GM15510 (cell line): Measurements from ENCODE around the gene ZNF511.

Experiments
- POLR2A ChIP-seq: IDR thresholded peaks from 3 replicates; pipeline ENCODE4 v1.6.1; 2011; ENCODE audit warnings: borderline replicate concordance; ENCODE audit not compliant: insufficient read length; ENCODE audit errors: extremely low read depth

Gene ZNF511

GRCh38 chr10:133313192-133313591 lies 4.5 kb downstream of the ZNF511 start:
- TF ChIP-seq POLR2A, result no peak

GRCh38 chr10:133314911-133315310 lies 6.2 kb downstream of the ZNF511 start:
- no peak for TF ChIP-seq POLR2A

- TF ChIP-seq POLR2A, result no peak
Measured at GRCh38 chr10:133315847-133316246, 7.1 kb downstream of the ZNF511 start.

- TF ChIP-seq POLR2A, result no peak
Measured at GRCh38 chr10:133316266-133316665, 7.6 kb downstream of the ZNF511 start.

GRCh38 chr10:133316732-133317131 lies 8.0 kb downstream of the ZNF511 start:
- no peak for TF ChIP-seq POLR2A

GRCh38 chr10:133318494-133319127 lies 9.9 kb downstream of the ZNF511 start:
- TF ChIP-seq POLR2A, result no peak

GRCh38 chr10:133324198-133324792 lies 15.6 kb downstream of the ZNF511 start:
- no peak for TF ChIP-seq POLR2A

GRCh38 chr10:133324857-133325260 lies 16.1 kb downstream of the ZNF511 start:
- no peak for TF ChIP-seq POLR2A

GRCh38 chr10:133325440-133326222 lies 16.9 kb downstream of the ZNF511 start:
- no peak for TF ChIP-seq POLR2A

- TF ChIP-seq POLR2A, result no peak
Measured at GRCh38 chr10:133326223-133326551, 17.5 kb downstream of the ZNF511 start.

- TF ChIP-seq POLR2A, result no peak
Measured at GRCh38 chr10:133326745-133327650, 18.3 kb downstream of the ZNF511 start.

GRCh38 chr10:133327651-133328357 lies 19.1 kb downstream of the ZNF511 start:
- no peak for TF ChIP-seq POLR2A

- TF ChIP-seq POLR2A, result no peak
Measured at GRCh38 chr10:133328358-133329343, 19.9 kb downstream of the ZNF511 start.
